ENCODE results near the gene FAM53B.

Gene FAM53B

GRCh38 chr10:124694481-124695220 lies 49.5 kb downstream of the FAM53B start:
- peak; percentile 19 for DNase-seq

GRCh38 chr10:124693801-124694416 lies 50.3 kb downstream of the FAM53B start:
- DNase-seq = peak; percentile 89

- peak; percentile 89 for DNase-seq
Observed at GRCh38 chr10:124693396-124693795, 50.8 kb downstream of the FAM53B start.

DNA sequence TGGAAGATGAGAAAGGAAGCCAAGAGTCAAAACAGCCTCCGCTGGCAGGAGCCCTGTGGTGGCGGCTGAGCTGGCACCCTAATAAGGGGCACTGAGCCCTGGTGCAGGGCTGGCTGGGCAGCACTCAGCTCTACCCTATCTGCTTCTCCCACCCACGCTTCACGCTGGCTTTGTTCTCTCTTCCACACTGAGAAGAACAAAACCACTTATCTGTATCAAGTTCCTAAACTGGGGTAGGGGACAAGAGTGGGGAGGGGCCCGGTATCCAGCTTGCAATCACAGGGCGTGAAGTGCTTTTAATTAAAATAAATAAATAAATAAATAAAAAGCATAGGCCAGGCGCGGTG lies 52.1 kb downstream of the FAM53B start:
- DNase-seq = no peak

DNA sequence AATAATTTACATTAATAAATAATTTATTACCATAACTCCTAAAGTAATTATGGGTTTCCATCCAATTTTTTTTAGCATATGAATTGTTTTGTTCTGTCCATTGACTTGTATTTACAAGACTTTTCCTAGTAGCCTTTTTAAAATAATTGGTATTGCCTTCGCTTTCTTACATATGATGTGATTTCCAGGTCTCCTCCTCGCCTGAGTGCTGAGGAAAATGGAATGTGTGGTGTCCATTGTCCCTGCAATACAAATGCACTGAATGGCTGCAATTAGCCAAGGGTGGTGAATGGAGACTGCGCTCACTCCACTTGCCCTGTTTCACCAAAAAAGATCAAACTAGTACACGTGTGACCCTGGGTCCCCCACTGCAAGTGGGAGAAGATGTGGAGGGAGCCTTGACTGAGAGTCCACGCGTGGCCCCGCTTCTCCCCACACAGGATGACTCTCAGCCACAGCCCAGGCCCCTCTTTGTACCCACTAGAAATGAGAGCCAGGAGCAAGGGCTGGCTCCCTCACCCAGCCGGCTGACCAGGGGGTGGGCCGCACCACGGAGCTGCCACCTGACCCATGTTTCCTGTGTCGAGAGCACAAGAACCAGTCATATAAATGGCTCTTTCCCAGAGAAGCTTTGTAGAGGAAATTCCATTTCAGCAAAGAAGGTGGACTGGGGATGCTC lies 52.6 kb downstream of the FAM53B start:
- no peak for DNase-seq

DNA sequence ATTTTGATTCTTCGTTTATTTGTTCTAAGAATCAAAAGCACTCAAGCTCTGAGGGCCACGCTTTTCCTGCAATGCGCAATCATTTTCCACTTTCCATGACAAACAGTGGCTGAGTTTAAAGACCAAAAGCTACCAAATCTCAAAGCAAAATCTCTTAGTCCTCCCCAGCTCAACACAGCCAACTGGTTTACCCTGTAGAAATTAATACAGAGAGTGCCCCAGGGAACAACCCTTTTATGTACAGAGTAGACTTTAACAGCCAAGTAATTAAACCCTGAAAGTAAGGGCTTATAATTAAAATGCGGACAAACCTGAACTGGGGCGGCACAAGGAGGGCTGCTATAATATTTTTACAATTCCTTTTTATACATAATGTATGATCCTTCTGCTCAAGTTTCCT lies 53.2 kb downstream of the FAM53B start:
- no peak for DNase-seq

GRCh38 chr10:124689911-124690498 lies 54.2 kb downstream of the FAM53B start:
- DNase-seq = no peak

DNA sequence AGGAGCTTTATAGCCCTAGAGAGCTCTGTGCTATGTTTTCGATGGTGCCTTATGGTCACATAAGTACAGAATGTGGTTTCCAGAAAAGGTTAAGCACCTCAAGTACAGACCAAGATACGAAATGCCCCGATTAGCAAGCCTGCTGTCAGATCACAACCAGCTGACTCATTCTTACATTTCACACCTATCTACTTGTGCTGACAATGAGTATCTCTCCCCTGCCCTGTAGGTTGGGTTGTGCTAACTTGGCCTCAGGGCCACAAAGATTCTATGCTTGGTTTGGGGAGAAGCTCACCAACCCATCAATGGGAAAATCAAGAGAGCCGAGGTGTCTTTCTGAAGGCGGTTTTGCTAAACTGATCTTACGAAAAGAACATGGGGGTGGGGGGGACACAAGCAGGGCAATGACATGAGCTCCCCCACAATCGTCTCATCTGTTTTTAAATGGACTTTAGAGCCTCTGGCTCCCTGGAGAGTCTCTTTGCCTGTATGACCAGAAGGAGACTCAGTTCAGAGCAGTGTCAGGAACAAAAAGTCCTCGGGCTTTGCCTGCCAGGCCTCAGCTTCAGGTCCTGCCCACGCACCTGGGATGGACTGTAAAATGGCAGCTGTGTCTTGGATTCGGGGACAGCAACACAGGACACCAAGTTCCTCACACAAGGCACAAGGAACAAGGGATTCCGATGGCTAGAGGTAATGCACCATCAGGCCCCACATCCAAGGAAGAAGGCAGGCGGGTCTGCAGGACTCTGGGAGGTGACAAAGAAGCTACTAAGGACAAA lies 55.1 kb downstream of the FAM53B start:
- DNase-seq = no peak

DNA sequence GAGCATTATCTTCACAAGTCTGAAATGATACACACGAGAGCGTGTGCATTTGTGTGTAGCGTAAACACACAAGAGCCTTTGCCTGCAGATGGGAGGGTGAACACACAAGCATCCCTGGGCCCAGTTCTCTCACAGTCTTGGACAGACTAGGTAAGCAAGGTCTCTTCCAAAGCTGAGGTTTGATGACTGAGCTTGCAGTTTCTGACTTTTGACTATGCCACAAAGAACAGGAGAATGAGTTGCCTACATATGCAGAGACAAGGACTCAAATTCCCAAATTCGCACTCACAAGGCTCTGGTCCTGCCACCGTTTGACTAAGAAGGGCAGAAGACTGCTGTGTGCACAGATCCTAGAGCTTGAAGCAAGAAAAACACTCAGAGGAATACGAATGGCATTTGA lies 55.8 kb downstream of the FAM53B start:
- DNase-seq = no peak

- no peak for DNase-seq
Observed at GRCh38 chr10:124686707-124687376, 57.3 kb downstream of the FAM53B start.

DNA sequence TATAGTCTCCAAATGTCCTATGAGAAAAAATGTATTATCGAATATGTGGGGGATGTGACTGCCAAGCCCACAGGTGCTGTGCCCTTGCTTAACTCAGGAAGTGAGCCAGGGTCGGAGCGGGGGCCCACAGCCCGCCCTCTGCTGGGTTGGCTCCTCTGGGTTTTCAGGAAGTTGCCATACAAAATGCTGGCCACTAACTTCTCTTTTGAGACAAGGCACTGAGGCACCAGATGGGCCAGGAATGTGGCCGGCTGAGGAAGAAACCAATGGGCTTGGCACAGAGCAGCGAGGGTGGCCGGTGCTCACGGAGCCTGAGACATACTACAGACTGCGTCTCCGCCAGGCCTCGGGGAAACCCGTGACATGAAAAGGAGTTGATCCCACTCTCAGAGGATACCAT lies 58.9 kb downstream of the FAM53B start:
- DNase-seq = no peak

GRCh38 chr10:124683814-124684213 lies 60.4 kb downstream of the FAM53B start:
- no peak for DNase-seq

DNA sequence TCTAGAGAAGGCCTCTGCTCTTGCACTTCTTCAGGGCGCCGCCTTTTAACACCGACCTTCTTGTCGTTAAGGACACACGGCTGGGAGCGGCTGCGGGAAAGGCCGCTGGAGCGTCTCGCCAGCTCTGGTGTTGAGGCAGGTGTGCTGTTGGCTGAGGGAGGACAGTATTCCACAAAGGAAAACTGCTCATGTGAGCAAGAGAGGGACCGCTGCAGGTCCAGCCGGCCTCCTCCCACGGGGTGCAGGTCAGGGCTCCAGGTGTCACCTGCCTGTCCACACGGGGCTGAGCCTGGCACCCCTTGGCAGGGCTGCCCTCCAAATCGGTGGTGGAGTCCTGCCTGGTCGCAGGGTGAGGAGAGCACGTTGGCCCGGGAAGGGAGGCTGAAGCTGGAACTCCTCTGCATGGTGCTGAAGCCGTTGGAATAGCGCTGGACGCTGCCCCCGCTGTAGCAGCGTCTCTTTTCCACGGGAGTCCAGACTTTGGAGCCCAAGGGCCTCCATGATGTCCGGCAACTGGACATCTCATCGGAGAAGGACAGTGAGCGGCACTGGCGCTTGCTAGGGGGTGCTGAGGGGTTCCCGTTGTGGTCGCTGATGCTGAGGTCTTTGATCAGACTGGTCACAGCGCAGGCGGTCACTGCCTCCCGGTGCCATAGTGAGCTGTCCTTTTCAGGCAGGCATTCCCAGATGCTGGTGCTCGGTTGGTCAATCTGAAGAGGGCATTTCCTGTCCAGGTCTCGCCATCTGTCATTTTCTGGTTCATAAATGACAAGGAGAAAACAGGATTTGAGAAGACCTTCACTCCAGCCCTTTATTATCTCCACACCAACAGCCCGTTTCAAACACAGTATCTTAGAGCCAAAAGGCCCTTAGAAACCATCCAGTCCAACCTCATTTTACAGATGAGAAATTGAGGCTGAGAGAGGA lies 62.3 kb downstream of the FAM53B start:
- no peak for DNase-seq

GRCh38 chr10:124681091-124681490 lies 63.1 kb downstream of the FAM53B start:
- no peak for DNase-seq

DNA sequence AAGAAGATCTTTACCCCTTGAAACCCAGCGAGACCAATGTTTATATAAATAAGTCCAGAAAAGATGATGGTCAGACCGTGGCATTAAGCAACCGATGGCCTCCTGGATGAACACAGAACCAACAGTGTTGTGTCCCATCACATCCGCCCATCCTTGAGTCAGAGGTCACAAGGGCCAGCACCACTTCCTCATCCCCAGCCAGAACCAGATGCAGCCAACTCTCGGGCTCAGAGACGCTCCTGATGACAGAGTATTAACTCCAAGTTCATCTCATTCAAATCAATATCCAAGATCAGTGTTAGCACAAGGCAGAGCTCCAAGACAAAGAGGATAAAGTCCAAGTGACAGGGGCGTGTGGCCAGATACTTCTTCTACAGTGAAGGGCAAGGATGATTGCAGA lies 63.5 kb downstream of the FAM53B start:
- DNase-seq = no peak

DNA sequence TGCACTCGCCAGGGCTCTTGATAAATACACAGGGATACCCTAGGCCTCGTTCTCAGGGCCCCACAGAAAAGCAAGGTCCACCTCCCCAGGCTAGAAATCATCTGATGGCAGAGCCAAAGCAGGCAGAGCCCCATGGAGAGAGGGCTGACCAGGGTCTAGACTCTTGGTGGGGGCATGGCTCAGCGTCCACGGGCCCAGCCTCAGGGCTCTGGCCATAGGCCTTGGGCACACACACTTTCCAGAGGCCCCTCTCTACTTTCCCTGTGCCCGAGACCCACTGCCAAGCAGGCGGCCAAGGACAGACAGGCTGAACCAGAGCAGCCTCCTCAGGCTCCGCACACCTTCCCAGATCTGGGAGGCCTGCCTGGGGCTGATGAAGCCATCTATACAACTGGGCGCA lies 64.8 kb downstream of the FAM53B start:
- no peak for DNase-seq

- DNase-seq = no peak
Observed at GRCh38 chr10:124678557-124679240, 65.5 kb downstream of the FAM53B start.

GRCh38 chr10:124677749-124678556 lies 66.2 kb downstream of the FAM53B start:
- no peak for DNase-seq

DNA sequence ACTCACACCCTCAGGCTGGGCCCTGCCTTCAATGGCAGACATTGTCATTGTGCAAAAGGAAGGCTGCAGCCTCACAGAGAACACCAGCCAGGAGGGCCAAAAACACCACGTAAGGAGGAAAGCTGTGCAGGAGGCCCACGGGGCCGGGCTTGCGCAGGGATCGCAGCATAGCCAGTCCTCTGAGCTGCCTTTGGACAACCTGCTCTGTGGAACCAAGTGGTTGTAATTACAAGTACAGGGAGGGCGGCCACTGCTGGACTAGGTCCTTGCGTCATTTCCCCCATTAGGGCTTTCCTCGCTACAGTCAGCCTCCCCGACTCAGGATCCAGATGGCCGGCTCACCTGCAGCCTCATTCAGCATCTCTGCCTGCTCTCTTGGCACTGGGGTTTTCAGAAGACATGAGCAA lies 66.9 kb downstream of the FAM53B start:
- DNase-seq = no peak
